ENCODE data around the gene NUTM1.
"Not testable (repeated sequence)": the region's sequence is repeated elsewhere in the genome, so short reads cannot be mapped to it uniquely, and the experiment has no call there.

Gene NUTM1

DNA sequence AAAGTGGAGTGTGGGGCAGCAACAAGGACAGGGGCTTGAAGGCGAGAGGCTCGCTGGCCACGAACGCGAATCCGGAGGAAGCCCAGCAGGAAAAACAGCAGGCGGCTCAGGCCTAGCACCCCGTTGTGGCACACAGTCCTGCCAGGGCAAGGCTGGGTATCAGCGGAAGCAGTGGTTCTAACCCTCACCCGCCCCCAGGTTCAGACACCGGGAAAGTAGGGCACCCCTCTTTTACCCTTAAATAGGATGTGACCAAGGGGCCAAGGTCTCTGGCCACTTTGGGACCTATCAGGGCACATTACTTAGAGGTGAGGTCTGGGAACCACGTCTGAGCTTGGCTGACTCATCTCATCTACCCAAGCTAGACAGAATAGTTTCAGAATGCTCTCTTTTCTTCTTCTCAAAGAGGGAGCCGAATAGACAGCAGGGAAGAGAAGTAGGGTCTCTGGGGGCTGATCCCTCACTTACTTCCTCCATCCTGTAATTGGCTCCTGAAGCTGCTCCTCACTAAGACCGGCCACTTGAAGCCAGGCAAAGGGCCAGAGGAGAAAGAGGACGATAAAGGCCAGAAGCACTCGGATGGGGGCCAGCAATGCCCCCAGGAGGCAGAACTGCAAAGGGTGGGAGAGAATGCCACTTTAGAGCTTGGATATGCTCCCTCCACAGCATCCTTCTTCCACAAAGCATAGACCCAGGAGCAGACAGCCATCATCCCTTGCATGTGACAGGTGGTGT is 22.1 kb downstream of the NUTM1 start:
- peak in 2 of 5 experiments; percentile 40 to 41 for DNase-seq

DNA sequence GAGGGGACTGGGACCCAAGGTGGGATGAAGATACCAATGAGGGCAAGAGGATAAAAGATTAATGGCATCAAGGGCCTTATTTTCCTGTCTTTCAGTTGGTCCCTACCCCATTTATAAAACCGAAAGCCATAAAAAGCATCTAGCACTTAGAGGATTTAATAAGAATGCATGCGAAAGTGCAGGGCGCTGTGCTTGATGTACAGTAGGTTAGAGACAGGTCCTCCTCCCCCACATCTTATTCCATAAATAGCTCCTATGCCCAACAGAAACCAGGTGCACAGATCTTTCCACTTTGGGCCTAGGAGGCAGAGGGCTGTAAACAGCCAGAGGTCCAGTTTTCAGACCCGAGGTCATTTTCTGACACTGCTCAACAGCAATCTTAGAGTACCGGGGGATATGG is 22.7 kb downstream of the NUTM1 start:
- peak in 1 of 5 experiments; percentile 17 for DNase-seq

DNA sequence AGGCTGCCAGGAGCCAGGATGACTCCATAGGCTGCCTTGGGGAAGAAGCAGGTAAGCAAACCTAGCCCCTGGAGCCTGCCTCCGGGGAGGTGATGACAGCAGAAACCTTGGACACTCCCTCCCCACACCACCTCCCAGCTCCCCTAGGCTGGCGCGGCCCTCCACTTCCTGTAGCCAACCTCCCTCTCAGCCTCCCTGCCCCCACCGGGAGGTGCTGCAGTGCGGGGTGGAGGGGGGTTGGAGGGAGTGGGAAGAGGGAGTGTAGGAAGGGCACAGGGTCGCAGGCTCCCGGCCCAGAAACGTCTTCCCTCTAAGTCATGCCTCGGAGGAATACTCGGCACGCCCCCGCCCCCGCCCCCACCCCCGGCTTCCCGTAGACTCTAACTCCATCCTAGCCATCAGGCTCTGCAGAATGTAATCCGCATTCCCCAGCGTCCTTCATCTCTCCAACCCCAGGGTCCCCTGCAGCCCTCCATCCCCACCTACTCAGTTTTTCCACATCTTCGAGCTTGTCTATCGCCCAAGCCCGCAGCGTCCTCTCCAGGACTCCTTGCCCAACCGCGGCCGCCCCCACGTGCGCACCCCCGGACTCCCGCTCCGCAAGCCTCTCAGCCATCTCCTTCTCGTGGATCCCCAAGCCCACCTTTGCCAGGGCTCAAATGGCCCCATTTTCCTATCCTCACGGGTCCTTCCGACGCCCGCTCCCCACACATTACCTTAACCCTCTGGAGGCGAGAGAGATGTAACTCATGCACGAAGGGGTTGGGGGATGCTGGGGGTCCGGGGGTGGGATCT is 23.4 kb downstream of the NUTM1 start:
- peak in 3 of 5 experiments; percentile 28 to 66 (median 38) for DNase-seq

DNA sequence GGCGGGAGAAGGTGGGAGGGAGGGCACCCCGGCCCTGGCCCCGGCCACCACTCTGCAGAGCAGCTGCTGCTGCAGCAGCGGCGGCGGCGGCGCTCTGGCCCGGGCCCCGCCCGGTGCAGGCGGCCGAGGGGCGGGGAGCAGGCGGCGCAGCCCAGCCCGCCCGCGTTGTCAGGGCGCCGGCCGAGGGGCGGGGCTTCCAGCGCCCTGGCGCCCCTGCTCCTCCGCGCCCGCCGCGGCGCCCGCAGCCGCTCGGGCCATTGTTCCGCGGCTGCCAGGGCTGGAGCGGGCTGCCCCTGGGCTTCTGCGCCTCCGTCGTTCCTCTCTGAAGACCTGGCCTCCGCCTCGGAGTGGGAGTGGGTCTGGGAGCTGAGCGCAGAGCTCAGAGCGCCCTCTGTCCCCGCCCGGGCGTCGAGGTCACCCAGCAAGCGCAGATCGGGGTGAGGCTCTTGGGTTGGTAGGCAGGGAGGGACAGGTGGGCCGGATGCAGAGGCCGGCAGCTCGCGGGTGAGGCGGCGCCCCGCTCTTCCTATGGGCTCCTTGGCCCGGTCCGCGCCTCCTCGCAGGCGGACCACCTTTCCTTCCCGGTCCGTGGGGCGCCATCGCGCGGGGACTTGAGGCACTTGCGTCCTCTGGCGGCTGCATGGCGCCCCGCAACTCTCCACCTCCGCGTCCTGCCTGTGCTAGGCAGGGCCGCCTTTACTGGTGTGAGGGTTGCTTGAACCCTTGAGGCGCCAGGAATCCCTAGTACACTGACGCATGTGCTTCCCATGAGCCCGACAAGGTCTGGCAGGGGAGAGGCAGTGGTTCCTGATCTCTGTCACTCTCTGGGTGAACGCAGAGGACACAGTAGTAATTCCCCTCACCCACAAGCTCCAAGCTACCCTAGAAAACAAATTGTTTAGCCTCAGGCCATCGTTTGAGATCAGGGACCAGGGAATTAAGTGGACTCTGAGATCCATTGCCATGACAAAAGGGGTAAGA is 24.3 kb downstream of the NUTM1 start, which contains the start of gene LPCAT4:
TSS of gene LPCAT4 (minus strand) at position 96 of the 981 bp plus-strand sequence. CDS start 96 bp downstream, outside the sequence.
- peak; percentile 79 to 94 (median 87) for DNase-seq

DNA sequence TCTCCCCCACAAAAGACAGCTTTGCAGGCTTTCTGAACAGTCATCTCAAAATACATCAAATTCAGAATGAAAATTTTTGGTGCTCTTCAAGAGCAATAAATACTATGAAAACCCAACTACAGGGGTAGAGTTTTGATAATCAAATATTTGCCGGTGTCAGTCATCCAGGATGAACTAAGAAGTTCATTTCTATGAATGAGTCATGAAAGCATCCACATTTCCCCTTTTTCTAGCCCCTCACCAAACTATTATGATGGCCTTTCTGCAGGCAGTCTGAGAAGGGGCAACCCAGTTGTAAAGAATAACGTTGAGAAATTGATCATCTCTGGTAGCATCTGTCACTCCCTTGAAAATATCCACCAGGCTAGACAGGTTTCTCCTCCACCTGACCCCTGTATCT is 27.0 kb downstream of the NUTM1 start:
- DNase-seq, result peak in 1 of 5 experiments; percentile 28

DNA sequence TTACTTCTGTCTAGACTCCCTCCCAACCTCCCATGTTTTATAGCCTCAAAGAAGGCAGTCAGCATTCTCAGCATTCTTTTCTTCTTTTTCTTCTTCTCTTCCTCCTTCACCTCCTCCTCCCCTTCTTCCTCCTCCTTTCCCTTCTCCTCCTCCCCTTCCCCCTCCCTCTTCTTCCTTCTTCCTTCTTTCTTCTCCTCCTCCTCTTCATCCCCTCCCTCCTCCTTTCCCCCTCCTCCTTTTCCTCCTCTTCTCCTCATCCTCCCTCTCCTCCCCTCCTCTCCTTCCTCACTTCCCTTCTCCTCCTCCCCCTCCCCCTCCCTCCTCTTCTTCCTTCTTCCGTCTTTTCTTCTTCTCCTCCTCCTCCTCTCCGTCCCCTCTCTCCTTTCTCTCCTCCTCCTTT is 27.5 kb downstream of the NUTM1 start:
- DNase-seq, result no peak

DNA sequence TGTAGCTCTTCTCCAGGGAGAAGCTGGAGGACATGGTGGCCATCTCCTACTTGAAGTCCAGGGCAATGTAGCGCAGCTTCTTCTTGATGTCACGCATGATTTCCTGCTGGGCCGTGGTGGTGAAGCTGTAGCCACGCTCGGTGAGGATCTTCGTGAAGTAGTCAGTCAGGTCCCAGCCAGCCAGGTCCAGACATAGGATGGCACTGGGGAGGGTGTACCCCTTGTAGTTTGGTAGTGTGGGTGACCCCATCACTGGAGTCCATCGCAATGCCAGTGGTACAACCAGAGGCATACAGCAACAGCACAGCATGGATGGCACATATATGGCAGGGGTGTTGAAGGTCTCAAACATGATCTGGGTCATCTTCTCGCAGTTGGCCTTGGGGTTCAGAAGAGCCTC is 30.8 kb downstream of the NUTM1 start:
- DNase-seq, result no peak

DNA sequence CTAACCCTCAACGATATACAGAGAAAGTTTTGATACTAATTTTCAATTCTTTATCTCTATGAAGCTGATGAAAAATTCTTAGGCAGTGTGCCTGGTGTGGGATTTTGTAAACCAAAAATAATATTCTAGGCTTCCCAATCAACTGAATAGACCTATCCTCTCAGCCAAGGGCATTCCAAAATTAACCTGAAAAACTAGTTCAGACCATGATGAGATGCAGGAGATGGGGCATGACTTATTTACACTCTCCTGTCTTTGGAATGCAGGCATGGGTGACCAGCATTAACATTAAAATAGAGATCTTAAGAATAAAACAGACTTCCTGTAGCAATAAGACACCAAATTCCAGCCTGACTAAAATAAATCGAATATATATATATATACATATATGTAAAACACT is 31.7 kb downstream of the NUTM1 start:
- DNase-seq, result no peak

DNA sequence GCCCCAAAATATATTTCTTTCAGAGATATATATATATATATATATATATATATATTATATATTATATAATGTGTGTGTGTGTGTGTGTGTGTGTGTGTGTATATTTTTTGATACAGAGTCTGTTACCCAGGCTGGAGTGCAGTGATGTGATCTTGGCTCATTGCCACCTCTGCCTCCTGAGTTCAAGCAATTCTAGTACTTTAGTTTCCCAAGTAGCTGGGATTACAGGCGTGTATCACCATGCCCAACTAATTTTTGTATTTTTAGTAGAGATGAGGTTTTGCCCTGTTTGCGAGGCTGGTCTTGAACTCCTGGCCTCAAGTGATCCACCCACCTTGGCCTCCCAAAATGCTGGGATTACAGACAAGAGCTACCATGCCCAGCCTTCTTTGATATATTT is 32.4 kb downstream of the NUTM1 start:
- DNase-seq, result not testable (repeated sequence)

DNA sequence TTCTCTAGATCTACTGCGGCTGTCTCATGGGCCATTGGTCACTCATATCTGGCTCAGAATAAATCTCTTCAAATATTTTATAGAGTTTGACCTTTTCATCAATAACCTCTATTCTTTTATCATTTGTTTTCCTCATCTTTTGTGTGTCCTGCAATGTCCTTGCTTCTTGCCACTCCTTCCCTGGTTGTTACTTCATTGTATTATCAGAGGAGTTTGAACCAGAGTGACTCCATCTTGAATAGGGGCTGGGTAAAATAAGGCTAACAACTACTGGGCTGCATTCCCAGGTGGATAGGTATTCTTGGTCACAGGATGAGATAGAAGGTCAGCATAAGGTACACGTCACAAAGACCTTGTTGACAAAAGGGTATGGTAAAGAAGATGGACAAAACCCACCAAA is 33.7 kb downstream of the NUTM1 start:
- no peak for DNase-seq

DNA sequence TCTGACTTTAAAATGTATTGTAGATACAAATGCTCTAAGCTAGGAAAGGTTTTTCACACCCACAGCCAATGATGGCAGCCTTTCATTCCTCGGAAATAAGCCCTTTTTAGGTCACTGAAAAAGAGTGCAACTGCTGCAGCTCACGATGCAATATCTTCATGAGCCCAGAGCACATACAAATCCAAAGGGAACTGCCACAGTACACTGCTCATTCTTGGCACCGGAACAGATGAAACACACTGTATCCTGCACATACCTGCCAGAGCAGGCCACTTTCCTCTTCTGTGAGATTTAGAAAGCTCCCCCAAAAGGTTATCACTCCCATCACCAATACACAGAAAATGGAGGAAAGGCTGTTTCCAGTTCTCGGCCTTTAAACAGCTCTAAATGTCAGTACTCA is 37.4 kb downstream of the NUTM1 start:
- DNase-seq, result not testable (repeated sequence)

DNA sequence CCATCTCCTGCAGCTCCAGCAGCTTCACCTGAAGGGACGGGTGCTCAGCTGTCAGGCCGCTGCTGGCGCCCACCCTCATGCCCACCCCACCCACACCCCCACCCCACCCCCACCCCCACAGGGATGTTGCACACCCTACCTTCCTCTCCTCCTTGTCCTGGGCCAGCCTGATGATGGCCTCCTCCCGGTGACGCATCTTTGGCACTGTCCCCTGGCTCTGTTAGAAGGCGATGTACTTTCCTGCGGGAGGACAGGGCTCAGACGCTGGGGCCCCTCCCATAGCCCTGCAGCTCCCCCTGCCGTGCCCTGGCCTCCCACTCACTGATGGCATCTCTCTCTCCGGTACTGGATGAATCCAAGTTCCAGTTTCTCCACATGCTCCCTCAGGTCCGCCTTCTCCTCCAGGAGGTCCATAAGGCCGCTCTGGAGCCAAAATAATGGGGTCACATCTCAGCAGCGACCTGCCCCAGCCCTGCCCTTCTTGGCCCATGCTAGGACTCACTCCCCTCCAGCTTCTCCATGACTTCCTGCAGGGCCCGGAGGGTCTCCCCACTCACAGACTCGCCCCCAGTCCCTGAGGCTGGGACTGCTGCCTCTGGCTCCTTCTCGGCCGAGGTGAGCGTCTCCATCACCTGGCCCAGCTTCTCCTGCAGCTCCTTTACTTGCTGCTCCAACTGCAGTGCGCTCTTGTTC is 38.9 kb downstream of the NUTM1 start:
- not testable (repeated sequence) for DNase-seq

DNA sequence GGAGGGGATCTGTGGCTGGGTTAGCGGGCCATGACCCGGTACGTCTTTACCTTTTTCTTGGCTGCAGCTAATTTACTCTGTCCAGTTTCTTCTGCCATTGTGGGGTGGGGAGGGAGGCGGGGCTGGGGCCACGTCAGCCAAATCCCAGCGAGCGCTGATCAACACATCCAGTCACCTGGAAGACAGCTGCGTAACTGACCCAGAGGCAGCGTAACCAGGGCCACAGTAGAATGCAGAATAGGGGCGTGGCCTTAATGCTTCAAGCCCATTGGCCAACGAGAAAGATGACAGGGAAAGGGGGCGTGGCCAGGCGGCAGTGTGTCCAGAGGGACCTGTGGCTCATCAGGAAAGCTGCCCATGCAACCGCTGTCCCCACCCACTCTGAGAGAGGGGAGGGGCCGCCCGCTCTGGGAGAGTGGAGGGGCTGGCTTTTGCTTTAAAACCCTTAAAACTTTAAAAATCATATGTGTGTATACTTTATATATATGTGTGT is 46.5 kb downstream of the NUTM1 start:
- not testable (repeated sequence) for DNase-seq

DNA sequence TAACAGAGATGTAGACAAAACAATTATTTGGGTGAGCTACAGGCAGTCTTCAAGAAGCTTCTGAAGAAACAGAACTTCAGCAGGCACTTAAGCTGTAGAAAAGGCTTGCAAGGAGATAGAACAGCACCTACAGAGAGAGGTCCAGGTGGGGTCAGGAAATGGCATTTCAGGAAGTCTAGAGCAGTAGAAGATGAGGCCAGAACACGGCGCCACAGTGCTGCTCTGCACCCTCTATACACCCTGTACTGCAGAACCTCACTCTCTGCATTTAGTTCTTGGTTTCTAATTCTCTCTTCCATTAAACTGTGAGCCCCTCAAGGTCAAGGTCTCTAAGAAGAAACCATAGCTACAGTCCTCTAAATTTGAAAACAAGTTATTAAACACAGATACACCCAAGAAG is 49.9 kb downstream of the NUTM1 start:
- not testable (repeated sequence) for DNase-seq

DNA sequence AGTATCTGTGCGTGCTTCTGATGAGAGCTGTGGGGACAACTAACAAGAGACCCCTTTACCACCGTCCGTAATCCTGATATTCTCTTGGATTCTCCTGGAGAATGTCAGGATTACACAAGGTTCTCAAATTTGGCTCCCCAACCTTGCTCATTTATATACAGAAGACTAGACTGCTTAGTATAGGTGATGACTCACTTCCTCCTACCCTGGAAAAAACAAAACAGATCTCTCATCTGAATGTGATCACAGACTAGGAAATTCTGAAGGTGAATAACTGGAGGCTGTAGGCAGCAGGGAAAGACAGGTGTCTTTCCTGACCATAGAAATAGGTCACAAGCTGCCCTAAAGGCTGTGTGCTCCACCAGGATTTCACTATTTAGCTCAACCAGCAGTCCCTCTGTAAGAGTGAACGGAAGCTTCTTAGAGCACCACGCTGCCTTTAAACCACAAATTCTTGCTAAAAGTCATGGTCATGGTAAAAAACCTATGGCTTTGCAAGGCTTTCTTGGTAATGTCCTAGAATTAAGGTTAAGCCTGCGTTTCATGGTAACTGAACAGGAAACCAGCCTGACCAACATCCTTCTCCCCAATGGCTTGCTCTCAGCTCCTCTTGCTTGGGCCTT is 54.6 kb downstream of the NUTM1 start:
- DNase-seq, result not testable (repeated sequence)

DNA sequence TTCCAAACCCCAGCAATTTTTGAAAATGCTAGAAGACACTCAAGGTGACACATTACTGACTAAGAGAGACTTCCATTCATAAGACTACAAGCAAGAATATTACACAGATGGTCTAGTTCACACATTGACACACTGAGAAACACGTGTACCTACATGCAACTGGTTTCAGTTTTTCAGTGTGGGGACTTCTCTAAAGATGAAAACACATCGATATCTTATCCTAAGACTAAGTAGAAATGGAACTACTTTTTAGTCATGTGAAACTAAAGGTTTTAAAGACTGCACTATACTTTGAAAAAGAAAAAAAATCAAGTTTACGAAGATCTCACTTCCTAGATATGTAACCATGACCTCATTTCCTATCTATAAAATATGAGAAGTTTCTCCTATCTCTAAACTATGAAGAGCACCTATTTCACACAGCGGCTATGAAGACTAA is 60.1 kb downstream of the NUTM1 start:
- not testable (repeated sequence) for DNase-seq

DNA sequence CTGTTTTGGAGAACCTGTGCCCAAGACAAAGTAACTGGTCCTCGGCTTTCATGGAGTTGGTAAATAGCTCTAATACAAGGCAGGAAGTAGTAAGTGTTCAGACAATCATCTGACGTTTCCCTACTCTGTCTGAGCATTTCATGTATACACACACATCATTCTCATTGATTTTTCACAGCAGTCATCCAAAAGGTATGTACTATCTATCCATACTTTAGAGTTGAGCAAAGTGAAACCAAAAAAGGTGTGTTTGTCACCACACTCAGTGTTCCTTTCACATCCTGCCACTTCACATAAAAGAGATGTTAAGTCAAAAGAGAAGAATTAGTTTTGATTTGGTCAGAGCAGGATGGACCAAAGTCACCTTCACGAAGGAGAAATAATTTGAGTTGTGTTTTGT is 60.8 kb downstream of the NUTM1 start:
- DNase-seq, result not testable (repeated sequence)
